Transverse colon (tissue), 4 donors: ENCODE results near the gene SAA4. TPM values are rescaled to one million over a fixed set of nuclear protein-coding genes. Genes with fewer than 3 reads are reported as not detected.
"Not testable (repeated sequence)": the region's sequence is repeated elsewhere in the genome, so short reads cannot be mapped to it uniquely, and the experiment has no call there.

ENCODE experiments used
- DNase-seq: peaks from one replicate; pipeline ENCODE4 v3.0.0-alpha.2; 2019
- H3K27ac ChIP-seq, 4 donors: fragments of 200-600 bp; sonication (generic); 2 replicates each; pipeline ENCODE4 v1.5.1; 2016 to 2018; ENCODE audit warnings: inconsistent platforms in 4 of 4
- H3K27me3 ChIP-seq: fragments of 200-600 bp; sonication (generic); 2 replicates; pipeline ENCODE4 v1.5.1; 2017; ENCODE audit warnings: inconsistent platforms
- H3K36me3 ChIP-seq, 4 donors: fragments of 200-600 bp; sonication (generic); 2 replicates each; pipeline ENCODE4 v1.5.1; 2017 to 2019; ENCODE audit warnings: inconsistent platforms in 4 of 4
- H3K4me1 ChIP-seq, 4 donors: fragments of 200-600 bp; sonication (generic); 2 replicates each; pipeline ENCODE4 v1.5.1; 2017 to 2020; ENCODE audit warnings: inconsistent platforms in 4 of 4
- H3K4me3 ChIP-seq, 4 donors: fragments of 200-600 bp; sonication (generic); 1 replicate in 1 of 4; 2 replicates in 3 of 4; pipeline versions ENCODE4 v1.5.1 to v1.6.1; 2017 to 2019; ENCODE audit warnings: inconsistent platforms in 4 of 4
- H3K9me3 ChIP-seq, 2 donors: fragments of 200-600 bp; sonication (generic); 2 replicates each; pipeline ENCODE4 v1.5.1; 2017 to 2019; ENCODE audit warnings: inconsistent platforms in 2 of 2
- CTCF ChIP-seq, 5 experiments: fragments of 200-600 bp in 3 of 5; fragments of 450-650 bp in 2 of 5; sonication (generic) in 3 of 5; IDR thresholded peaks; 1 replicate in 2 of 5; 2 replicates in 3 of 5; pipeline ENCODE4 v1.5.1; 2016 to 2017; ENCODE audit warnings: antibody characterized with exemption in 5 of 5, inconsistent platforms in 3 of 5, mild to moderate bottlenecking in 2 of 5, moderate library complexity in 1 of 5
- EP300 ChIP-seq: sonication (generic); formaldehyde crosslinking; IDR thresholded peaks from one replicate; pipeline ENCODE4 v1.6.1; 2017; ENCODE audit warnings: antibody characterized with exemption, low read depth
- POLR2A ChIP-seq: fragments of 450-650 bp; IDR thresholded peaks from one replicate; pipeline ENCODE4 v1.6.1; 2016; ENCODE audit warnings: antibody characterized with exemption, mild to moderate bottlenecking, moderate library complexity
- POLR2AphosphoS5 ChIP-seq, 3 donors: sonication (generic); formaldehyde crosslinking; IDR thresholded peaks; one replicate each; pipeline ENCODE4 v1.6.1; 2016; ENCODE audit warnings: antibody characterized with exemption in 3 of 3
- WGBS, 2 donors: methylation state at CpG; one replicate each; pipeline ENCODE4 v1.1.5; 2018; ENCODE audit warnings: low coverage in 1 of 2; 5-methylcytosine and 5-hydroxymethylcytosine counted together
- in situ Hi-C, 4 donors: fragments of 200-750 bp; cut with MboI; loops; one replicate each; pipeline versions ENCODE4 v1.15.0 to v1.15.1; 2017; ENCODE audit warnings: low sequenced_read_pairs in 3 of 4, low pct_ligation_motif_present in 1 of 4, low pct_unique_long_range_greater_than_20kb in 1 of 4
- intact Hi-C: fragments of 100-400 bp; cut with DNase I; formaldehyde crosslinking; loops from one replicate; pipeline ENCODE4 v1.15.1; 2023; ENCODE audit warnings: low total_unique reads
- small RNA-seq, 4 donors: library from RNA; depleted of rRNA; stranded (forward); fragments of <200 nt; gene quantifications; one replicate each; pipeline ENCODE3, GENCODE V24; 2016
- total RNA-seq, 4 donors: library from RNA; depleted of rRNA; stranded (reverse); fragments of >200 nt; gene quantifications; one replicate each; pipeline ENCODE4 v1.1.0, GENCODE V29; 2016

Gene SAA4
- total RNA-seq, 4 donors from 2014 or later, result not detected

GRCh38 chr11:18191376-18191775 lies 45.2 kb downstream of the SAA4 start:
- DNase-seq, result no peak
- in situ Hi-C loops (no loop called here), intact Hi-C loops (no loop called here)
- TF ChIP-seq POLR2A (no peak), CTCF (IDR thresholded peaks at IDR 0.05) (no peak), POLR2AphosphoS5 (IDR thresholded peaks at IDR 0.05) (no peak), EP300 (no peak)
- Histone ChIP-seq H3K27ac (no peak overlapping the region), H3K27me3 (peaks cover 4% of the 10 kb centered on the region), H3K36me3 (no peaks in the 10 kb centered on the region), H3K4me3 (no peak overlapping the region), H3K9me3 (no peaks in the 10 kb centered on the region), H3K4me1 (no peaks in the 10 kb centered on the region)
- 88 to 100% methylated on average over 2 to 3 of the region's 3 CpGs for WGBS, 2 donors

GRCh38 chr11:18189476-18190245 lies 46.9 kb downstream of the SAA4 start:
- H3K27me3 ChIP-seq, result peaks cover 11% of the 10 kb centered on the region
- in situ Hi-C loops, H3K27ac ChIP-seq, H3K36me3 ChIP-seq, H3K4me3 ChIP-seq, H3K4me1 ChIP-seq, DNase-seq, intact Hi-C loops, H3K9me3 ChIP-seq: not testable (repeated sequence)
- 88% methylated on average over 13 to 34 of the region's 34 CpGs for WGBS, 2 donors

- H3K36me3 ChIP-seq, result no peaks in the 10 kb centered on the region
- DNase-seq, result no peak
- intact Hi-C loops, result no loop called here
- H3K9me3 ChIP-seq, result no peaks in the 10 kb centered on the region
- no peak overlapping the region for H3K27ac ChIP-seq
- TF ChIP-seq POLR2AphosphoS5 (IDR thresholded peaks at IDR 0.05), result no peak
- no peak for TF ChIP-seq POLR2A
- TF ChIP-seq EP300, result no peak
- no peak for TF ChIP-seq CTCF (IDR thresholded peaks at IDR 0.05)
- no peaks in the 10 kb centered on the region for H3K4me1 ChIP-seq
- peaks cover 18% of the 10 kb centered on the region for H3K27me3 ChIP-seq
- in situ Hi-C loops, result no loop called here
- 83 to 93% methylated on average over 1 to 24 of the region's 24 CpGs for WGBS, 2 donors
- no peak overlapping the region for H3K4me3 ChIP-seq
Measured at GRCh38 chr11:18188796-18189195, 47.8 kb downstream of the SAA4 start.

Small RNA genes within 50 kb of the gene (small RNA-seq; reads per million reads assigned to genes)
- gene RNA5SP333 (0 reads per million in 4 donors), gene RNA5SP334 (0 reads per million in 4 donors)

Other genes starting within 250 kb of the SAA4 start
- gene SERGEF, start 223.8 kb downstream of the SAA4 start, total RNA-seq, result 10 to 100 TPM; 11.6 to 28.9 (median 19.1) TPM
- gene TPH1, start 190.5 kb downstream of the SAA4 start, total RNA-seq, result 10 to 100 TPM in 2 of 4 donors, 1 to 10 TPM in 2; 1.1 to 18.3 (median 8.5) TPM
- 10 to 100 TPM; 11.5 to 23.0 (median 12.7) TPM for gene SAAL1, start 130.7 kb downstream of the SAA4 start, total RNA-seq
- not detected for gene MRGPRX3, start 104.2 kb downstream of the SAA4 start, total RNA-seq
- gene MRGPRX4, start 64.0 kb downstream of the SAA4 start, total RNA-seq, result not detected
- gene SAA2, start 11.9 kb upstream of the SAA4 start, total RNA-seq, result 1 to 10 TPM in 2 of 4 donors, not detected in 2; 1.1 to 4.4 TPM
- 10 to 100 TPM in 2 of 4 donors, 1 to 10 TPM in 1, not detected in 1; 6.0 to 38.9 (median 17.1) TPM for gene SAA1, start 29.5 kb upstream of the SAA4 start, total RNA-seq
- 10 to 100 TPM in 3 of 4 donors, 1 to 10 TPM in 1; 3.0 to 18.9 (median 14.2) TPM for gene HPS5, start 85.3 kb upstream of the SAA4 start, total RNA-seq
- gene GTF2H1, start 85.8 kb upstream of the SAA4 start, total RNA-seq, result 100 to 1,000 TPM in 1 of 4 donors, 10 to 100 TPM in 3; 46.6 to 147 (median 60.0) TPM
- gene LDHA, start 157.8 kb upstream of the SAA4 start, total RNA-seq, result 100 to 1,000 TPM; 292 to 386 (median 318) TPM
- gene LDHC, start 175.5 kb upstream of the SAA4 start, total RNA-seq, result not detected
- not detected for gene LDHAL6A, start 219.1 kb upstream of the SAA4 start, total RNA-seq